ENCODE data around the gene CRK.

Gene CRK

GRCh38 chr17:1455797-1456599 lies at the start of gene CRK:
Gene CRK, minus strand, starts transcription at chr17:1456232. Its CDS starts 115 bp downstream, at chr17:1456117.
- DNase-seq (ENCODE audit: low read depth in 2 of 3, low spot score in 2 of 3), result peak; percentile 97 to 99 (median 98)

GRCh38 chr17:1505586-1505985 lies 49.6 kb upstream of the CRK start:
- no peak for DNase-seq (ENCODE audit: low read depth in 2 of 3, low spot score in 2 of 3)

- no peak for DNase-seq (ENCODE audit: low read depth in 2 of 3, low spot score in 2 of 3)
These were observed 48.8 kb upstream of the CRK start for GRCh38 chr17:1504866-1505265.

- no peak for DNase-seq (ENCODE audit: low read depth in 2 of 3, low spot score in 2 of 3)
These were observed 47.7 kb upstream of the CRK start for GRCh38 chr17:1503699-1504098.

- DNase-seq (ENCODE audit: low read depth in 2 of 3, low spot score in 2 of 3), result no peak
These were observed 42.8 kb upstream of the CRK start for GRCh38 chr17:1498869-1499268.

- DNase-seq (ENCODE audit: low read depth in 2 of 3, low spot score in 2 of 3), result no peak
These were observed 42.2 kb upstream of the CRK start for GRCh38 chr17:1498233-1498632.

GRCh38 chr17:1497831-1498230 lies 41.8 kb upstream of the CRK start:
- no peak for DNase-seq (ENCODE audit: low read depth in 2 of 3, low spot score in 2 of 3)

- no peak for DNase-seq (ENCODE audit: low read depth in 2 of 3, low spot score in 2 of 3)
These were observed 40.8 kb upstream of the CRK start for GRCh38 chr17:1496869-1497268.

- no peak for DNase-seq (ENCODE audit: low read depth in 2 of 3, low spot score in 2 of 3)
These were observed 39.4 kb upstream of the CRK start for GRCh38 chr17:1495265-1495989.

DNA sequence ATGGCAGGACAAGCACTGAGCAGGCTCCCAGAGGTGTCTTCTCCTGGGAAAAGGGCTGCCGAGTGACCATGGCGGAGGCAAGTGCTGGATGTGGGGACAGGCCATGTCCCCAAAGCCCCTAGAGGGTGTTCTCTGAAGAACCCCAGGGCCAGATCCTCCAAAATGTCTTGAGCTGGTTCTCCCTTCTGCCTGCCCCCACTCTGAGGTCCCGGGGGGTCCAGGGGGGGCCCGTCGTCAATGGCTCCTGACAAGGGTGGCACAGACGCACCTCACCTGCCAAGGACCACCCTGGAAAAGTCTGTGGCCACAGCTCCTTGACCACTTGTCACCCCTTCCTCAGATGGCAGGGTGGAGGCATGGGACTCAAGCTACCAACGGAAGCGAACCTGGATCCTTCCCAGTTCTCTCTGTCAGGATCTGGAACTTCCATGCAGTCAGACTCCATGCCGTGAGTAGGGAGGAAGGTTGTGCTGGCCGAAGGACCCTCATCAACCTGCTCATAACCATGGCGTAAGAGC lies 38.8 kb upstream of the CRK start:
- DNase-seq (ENCODE audit: low read depth in 2 of 3, low spot score in 2 of 3), result no peak

GRCh38 chr17:1494203-1494602 lies 38.2 kb upstream of the CRK start:
- no peak for DNase-seq (ENCODE audit: low read depth in 2 of 3, low spot score in 2 of 3)

- DNase-seq (ENCODE audit: low read depth in 2 of 3, low spot score in 2 of 3), result no peak
These were observed 37.4 kb upstream of the CRK start for GRCh38 chr17:1493291-1493980.

- DNase-seq (ENCODE audit: low read depth in 2 of 3, low spot score in 2 of 3), result no peak
These were observed 36.5 kb upstream of the CRK start, which contains the start of gene MYO1C for GRCh38 chr17:1492249-1493206. Gene MYO1C, minus strand, starts transcription at chr17:1492686. Its CDS starts 199 bp downstream, at chr17:1492487.

DNA sequence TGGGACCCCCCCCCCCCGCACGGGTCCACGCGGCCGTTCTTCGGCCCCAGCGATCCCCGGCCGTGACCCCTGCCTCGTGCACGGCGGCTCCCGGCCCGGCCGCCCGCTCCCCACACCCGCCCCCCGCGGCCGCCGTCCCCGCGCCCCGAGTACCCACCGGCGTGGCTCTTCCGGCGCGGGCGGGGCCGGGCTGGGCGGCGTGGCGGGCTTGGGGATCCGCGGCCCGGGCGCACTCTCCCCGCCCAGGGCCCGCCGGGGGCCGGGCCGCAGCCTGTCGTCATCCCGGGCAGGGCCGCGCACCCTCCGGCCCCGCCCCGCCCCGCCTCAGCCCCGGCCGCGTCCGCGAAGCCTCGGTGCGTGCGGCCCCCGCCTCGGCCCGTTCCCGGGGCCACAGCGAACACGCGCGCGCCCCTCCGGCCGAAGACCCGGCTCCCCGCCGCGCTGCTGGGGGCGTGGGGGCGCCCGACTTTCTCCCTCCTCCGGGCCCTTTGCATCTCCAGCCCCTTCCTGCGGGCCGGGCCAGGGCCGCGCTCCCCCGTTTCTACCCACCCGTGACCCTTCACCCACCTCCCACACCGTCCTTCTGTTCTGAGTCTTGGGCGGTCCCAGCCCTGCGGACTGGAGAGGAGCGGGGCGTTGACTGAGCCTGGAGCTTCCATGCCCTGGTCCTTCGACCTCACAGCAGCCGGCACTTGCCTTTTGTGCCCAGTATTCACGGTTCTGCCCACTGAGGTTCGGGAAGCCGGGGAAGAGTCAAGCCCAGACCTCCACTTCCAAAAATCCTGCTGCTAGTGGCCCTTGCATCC lies 35.6 kb upstream of the CRK start:
- no peak for DNase-seq (ENCODE audit: low read depth in 2 of 3, low spot score in 2 of 3)

DNA sequence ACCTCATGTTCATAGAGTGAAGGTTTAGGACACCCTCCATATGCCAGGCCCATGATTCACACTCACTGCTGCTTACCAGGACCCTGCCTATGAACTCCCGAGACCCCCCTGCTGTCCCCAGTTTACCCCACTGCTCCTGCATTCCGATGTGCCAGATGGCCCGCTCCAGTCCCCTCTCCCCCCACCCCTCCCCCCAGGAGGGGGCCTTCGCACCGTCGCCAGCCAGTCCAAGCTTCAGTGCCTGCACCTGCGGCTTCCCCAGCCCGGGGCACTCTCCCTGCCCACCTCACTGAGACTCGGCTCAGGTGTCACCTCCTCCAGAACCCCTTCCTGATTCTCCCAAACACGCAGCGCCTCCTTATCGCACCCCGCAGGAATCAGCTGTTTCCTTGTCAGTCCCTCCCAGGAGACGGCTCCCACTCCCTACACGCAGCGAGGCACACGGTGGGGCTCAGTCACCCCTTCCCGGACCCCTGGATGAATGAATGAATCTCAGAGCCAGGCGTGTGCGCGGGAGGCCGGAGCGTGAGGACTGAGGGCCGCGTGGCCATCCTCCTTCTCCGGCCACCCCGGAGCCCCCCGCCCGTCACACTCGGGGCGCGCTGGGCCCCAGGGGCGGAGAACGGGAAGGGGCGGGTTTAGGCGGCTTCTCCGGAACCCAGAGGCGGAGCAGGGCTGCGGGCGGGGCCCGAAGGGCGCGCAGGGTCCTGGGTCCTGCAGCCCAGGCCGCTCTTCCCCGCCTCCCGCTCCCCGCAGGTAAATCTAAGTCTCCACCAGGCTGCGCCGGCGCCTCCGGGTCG lies 34.8 kb upstream of the CRK start:
- no peak for DNase-seq (ENCODE audit: low read depth in 2 of 3, low spot score in 2 of 3)

GRCh38 chr17:1488826-1489270 lies 32.8 kb upstream of the CRK start:
- no peak for DNase-seq (ENCODE audit: low read depth in 2 of 3, low spot score in 2 of 3)

DNA sequence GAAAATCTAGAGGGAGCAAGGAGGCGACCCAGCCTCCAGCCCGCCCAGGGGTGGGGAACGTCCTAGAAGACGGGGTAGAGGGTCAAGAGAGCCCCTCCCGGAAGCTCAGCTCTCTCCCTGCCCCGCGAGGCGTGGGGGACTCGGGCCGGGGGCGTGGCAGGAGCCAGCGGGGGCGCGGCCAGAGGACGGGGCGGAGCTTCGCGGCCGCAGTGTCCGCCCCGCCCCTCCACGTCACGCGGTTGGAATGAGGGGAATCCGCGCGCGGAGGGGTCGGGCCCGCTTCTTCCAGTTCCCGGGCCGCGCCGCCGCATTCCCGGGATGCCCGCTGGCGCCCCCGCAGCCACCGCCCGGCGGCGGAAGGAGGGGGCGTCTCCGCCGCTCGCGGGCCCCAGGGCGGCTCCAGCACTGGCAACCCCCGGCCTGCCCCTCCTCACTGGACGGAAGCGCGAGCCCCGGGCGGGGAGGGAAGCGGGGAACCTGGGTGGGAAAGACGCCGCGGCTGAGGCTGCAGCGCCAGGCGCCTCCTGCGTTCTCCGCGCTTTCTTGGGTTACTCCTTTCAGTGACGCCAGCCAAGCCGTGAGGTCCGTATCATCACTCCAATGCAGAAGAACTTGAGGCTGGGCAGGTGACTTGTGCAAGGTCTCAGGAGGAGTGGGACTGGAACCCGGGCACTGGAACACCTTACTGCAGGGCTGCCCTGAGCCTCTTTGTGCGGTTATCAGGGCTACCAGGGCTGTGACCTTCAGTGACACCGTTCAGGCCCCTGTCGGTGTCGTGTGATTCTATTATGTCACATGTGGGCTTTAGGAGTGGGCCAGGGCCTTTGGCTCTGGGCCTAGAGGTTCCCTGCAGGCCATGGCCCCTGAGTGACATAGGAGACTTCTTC lies 32.1 kb upstream of the CRK start:
- peak in 2 of 3 experiments; percentile 42 for DNase-seq (ENCODE audit: low read depth in 2 of 3, low spot score in 2 of 3)

Measured in activated CD8-positive, alpha-beta memory T cell treated with anti-CD3 and anti-CD28 coated beads for 48 hours (primary cell).